HEK293 (cell line): ENCODE data around the gene FIP1L1.
A peak's percentile ranks its signal among the peaks of the same experiment; 100 is the strongest.

Source experiments
- GLIS2 ChIP-seq: fragments of 450-650 bp; formaldehyde crosslinking; IDR thresholded peaks from 2 replicates; pipeline ENCODE4 v1.5.1; 2016; ENCODE audit warnings: missing biosample characterization, missing genetic modification characterization
- IKZF3 ChIP-seq: fragments of 450-650 bp; IDR thresholded peaks from 2 replicates; pipeline ENCODE4 v1.5.0; 2018; ENCODE audit warnings: missing biosample characterization, mild to moderate bottlenecking, missing genetic modification characterization, moderate library complexity
- KLF16 ChIP-seq: fragments of 450-650 bp; formaldehyde crosslinking; IDR thresholded peaks from 2 replicates; pipeline ENCODE4 v1.5.1; 2017; ENCODE audit warnings: missing biosample characterization, missing genetic modification characterization
- KLF8 ChIP-seq: fragments of 450-650 bp; formaldehyde crosslinking; IDR thresholded peaks from 2 replicates; pipeline ENCODE4 v1.5.1; 2016; ENCODE audit warnings: missing biosample characterization, missing genetic modification characterization
- KLF9 ChIP-seq: fragments of 450-650 bp; formaldehyde crosslinking; IDR thresholded peaks from 2 replicates; pipeline ENCODE4 v1.5.1; 2016; ENCODE audit warnings: missing biosample characterization, missing genetic modification characterization, low read depth
- SP2 ChIP-seq: fragments of 450-650 bp; formaldehyde crosslinking; IDR thresholded peaks from 2 replicates; pipeline ENCODE4 v1.5.1; 2016; ENCODE audit warnings: missing biosample characterization, missing genetic modification characterization
- TCF7L2 ChIP-seq: IDR thresholded peaks from 2 replicates; pipeline ENCODE4 v1.6.1; 2011; ENCODE audit warnings: low read depth, mild to moderate bottlenecking, inconsistent platforms, low read length, moderate library complexity, borderline replicate concordance
- WT1 ChIP-seq: fragments of 450-650 bp; formaldehyde crosslinking; IDR thresholded peaks from 2 replicates; pipeline ENCODE4 v1.5.1; 2016; ENCODE audit warnings: missing biosample characterization, missing genetic modification characterization
- ZBTB17 ChIP-seq: fragments of 450-650 bp; formaldehyde crosslinking; IDR thresholded peaks from 2 replicates; pipeline ENCODE4 v1.5.1; 2016; ENCODE audit warnings: missing biosample characterization, missing genetic modification characterization
- ZBTB20 ChIP-seq: fragments of 450-650 bp; formaldehyde crosslinking; IDR thresholded peaks from 2 replicates; pipeline ENCODE4 v1.5.1; 2016; ENCODE audit warnings: missing biosample characterization, missing genetic modification characterization
- ZBTB26 ChIP-seq: fragments of 450-650 bp; formaldehyde crosslinking; optimal IDR thresholded peaks from 2 replicates; pipeline ENCODE3; 2016; ENCODE audit warnings: missing biosample characterization, mild to moderate bottlenecking, missing genetic modification characterization
- ZEB2 ChIP-seq: fragments of 450-650 bp; formaldehyde crosslinking; IDR thresholded peaks from 2 replicates; pipeline ENCODE4 v1.5.1; 2016; ENCODE audit warnings: missing biosample characterization, missing genetic modification characterization
- ZFP3 ChIP-seq: fragments of 450-650 bp; formaldehyde crosslinking; IDR thresholded peaks from 2 replicates; pipeline ENCODE4 v1.5.1; 2016; ENCODE audit warnings: low read depth, missing biosample characterization, missing genetic modification characterization
- ZFP37 ChIP-seq: fragments of 450-650 bp; formaldehyde crosslinking; IDR thresholded peaks from 2 replicates; pipeline ENCODE4 v1.5.1; 2016; ENCODE audit warnings: missing biosample characterization, missing genetic modification characterization
- ZNF169 ChIP-seq: fragments of 450-650 bp; formaldehyde crosslinking; IDR thresholded peaks from 2 replicates; pipeline ENCODE4 v1.5.1; 2016; ENCODE audit warnings: missing biosample characterization, missing genetic modification characterization
- ZNF184 ChIP-seq: fragments of 450-650 bp; IDR thresholded peaks from 2 replicates; pipeline ENCODE4 v1.5.1; 2018; ENCODE audit warnings: missing biosample characterization, mild to moderate bottlenecking, missing genetic modification characterization
- ZNF24 ChIP-seq: fragments of 450-650 bp; formaldehyde crosslinking; IDR thresholded peaks from 2 replicates; pipeline ENCODE4 v1.5.1; 2016; ENCODE audit warnings: missing biosample characterization, missing genetic modification characterization
- ZNF26 ChIP-seq: fragments of 450-650 bp; formaldehyde crosslinking; IDR thresholded peaks from 2 replicates; pipeline ENCODE4 v1.5.1; 2016; ENCODE audit warnings: missing biosample characterization, missing genetic modification characterization
- ZNF335 ChIP-seq: fragments of 450-650 bp; formaldehyde crosslinking; conservative IDR thresholded peaks from 2 replicates; pipeline ENCODE4 v1.5.1; 2016; ENCODE audit warnings: missing biosample characterization, missing genetic modification characterization
- ZNF394 ChIP-seq: fragments of 450-650 bp; formaldehyde crosslinking; IDR thresholded peaks from 2 replicates; pipeline ENCODE4 v1.5.1; 2016; ENCODE audit warnings: missing biosample characterization, missing genetic modification characterization, mild to moderate bottlenecking, moderate library complexity, borderline replicate concordance
- ZNF48 ChIP-seq: fragments of 450-650 bp; formaldehyde crosslinking; IDR thresholded peaks from 2 replicates; pipeline ENCODE4 v1.5.1; 2016; ENCODE audit warnings: missing biosample characterization, missing genetic modification characterization
- ZNF488 ChIP-seq: fragments of 450-650 bp; formaldehyde crosslinking; IDR thresholded peaks from 2 replicates; pipeline ENCODE4 v1.5.1; 2016; ENCODE audit warnings: missing biosample characterization, missing genetic modification characterization
- ZNF518A ChIP-seq: fragments of 450-650 bp; formaldehyde crosslinking; conservative IDR thresholded peaks from 2 replicates; pipeline ENCODE4 v1.5.1; 2016; ENCODE audit warnings: low read depth, missing biosample characterization, missing genetic modification characterization
- ZNF600 ChIP-seq: fragments of 450-650 bp; formaldehyde crosslinking; IDR thresholded peaks from 2 replicates; pipeline ENCODE4 v1.5.1; 2016; ENCODE audit warnings: missing biosample characterization, missing genetic modification characterization
- ZNF664 ChIP-seq: fragments of 450-650 bp; formaldehyde crosslinking; IDR thresholded peaks from 2 replicates; pipeline ENCODE4 v1.5.1; 2016; ENCODE audit warnings: missing biosample characterization, missing genetic modification characterization
- ZNF830 ChIP-seq: fragments of 450-650 bp; IDR thresholded peaks from 2 replicates; pipeline ENCODE4 v1.5.0; 2018; ENCODE audit warnings: missing biosample characterization, missing genetic modification characterization, low read depth, mild to moderate bottlenecking, moderate library complexity
- ZSCAN30 ChIP-seq: fragments of 450-650 bp; IDR thresholded peaks from 2 replicates; pipeline ENCODE4 v1.5.1; 2018; ENCODE audit warnings: missing biosample characterization, mild to moderate bottlenecking, missing genetic modification characterization, moderate library complexity
- TF ChIP-seq, protein P1 (sequence below): fragments of 450-650 bp; formaldehyde crosslinking; conservative IDR thresholded peaks from 2 replicates; pipeline ENCODE4 v1.5.1; 2016; ENCODE audit warnings: low read depth, missing biosample characterization, missing genetic modification characterization

FIP1L1 gene

GRCh38 chr4:53365486-53366300, 11.7 kb upstream of the FIP1L1 start, which contains the start of gene SCFD2 (continued):
- TF ChIP-seq TCF7L2 (peak; percentile 76), ZNF335 (tag by site-specific recombination) (peak; percentile 75), IKZF3 (peak; percentile 82), ZBTB20 (tag by site-specific recombination) (peak; percentile 14; the same call in 1 of the 2 replicates), ZNF169 (no peak), ZNF830 (tag by site-specific recombination) (no peak), ZSCAN30 (peak; percentile 12; the same call in 1 of the 2 replicates), ZNF518A (tag by site-specific recombination) (peak; percentile 55), ZNF600 (0 out of 2 replicates have a peak, but pooled peaks have one; percentile 50), ZEB2 (tag by site-specific recombination) (no peak), KLF9 (peak; percentile 81), ZNF24 (tag by site-specific recombination) (0 out of 2 replicates have a peak, but pooled peaks have one; percentile 17), GLIS2 (peak; percentile 59; the same call in 1 of the 2 replicates), ZBTB17 (tag by site-specific recombination) (peak; percentile 64; the same call in 1 of the 2 replicates), SP2 (tag by site-specific recombination) (peak; percentile 76), ZNF184 (no peak), KLF16 (tag by site-specific recombination) (peak; percentile 77), ZFP37 (0 out of 2 replicates have a peak, but pooled peaks have one; percentile 32), ZNF48 (tag by site-specific recombination) (no peak), ZNF394 (tag by site-specific recombination) (peak; percentile 86; the same call in 1 of the 2 replicates), KLF8 (0 out of 2 replicates have a peak, but pooled peaks have one; percentile 43), ZNF488 (tag by site-specific recombination) (no peak), ZBTB26 (tag by site-specific recombination) (peak; percentile 21), ZFP3 (tag by site-specific recombination) (no peak), ZNF26 (no peak), ZNF664 (tag by site-specific recombination) (peak; percentile 86), WT1 (tag by site-specific recombination) (no peak)
- TF ChIP-seq, protein P1, sequence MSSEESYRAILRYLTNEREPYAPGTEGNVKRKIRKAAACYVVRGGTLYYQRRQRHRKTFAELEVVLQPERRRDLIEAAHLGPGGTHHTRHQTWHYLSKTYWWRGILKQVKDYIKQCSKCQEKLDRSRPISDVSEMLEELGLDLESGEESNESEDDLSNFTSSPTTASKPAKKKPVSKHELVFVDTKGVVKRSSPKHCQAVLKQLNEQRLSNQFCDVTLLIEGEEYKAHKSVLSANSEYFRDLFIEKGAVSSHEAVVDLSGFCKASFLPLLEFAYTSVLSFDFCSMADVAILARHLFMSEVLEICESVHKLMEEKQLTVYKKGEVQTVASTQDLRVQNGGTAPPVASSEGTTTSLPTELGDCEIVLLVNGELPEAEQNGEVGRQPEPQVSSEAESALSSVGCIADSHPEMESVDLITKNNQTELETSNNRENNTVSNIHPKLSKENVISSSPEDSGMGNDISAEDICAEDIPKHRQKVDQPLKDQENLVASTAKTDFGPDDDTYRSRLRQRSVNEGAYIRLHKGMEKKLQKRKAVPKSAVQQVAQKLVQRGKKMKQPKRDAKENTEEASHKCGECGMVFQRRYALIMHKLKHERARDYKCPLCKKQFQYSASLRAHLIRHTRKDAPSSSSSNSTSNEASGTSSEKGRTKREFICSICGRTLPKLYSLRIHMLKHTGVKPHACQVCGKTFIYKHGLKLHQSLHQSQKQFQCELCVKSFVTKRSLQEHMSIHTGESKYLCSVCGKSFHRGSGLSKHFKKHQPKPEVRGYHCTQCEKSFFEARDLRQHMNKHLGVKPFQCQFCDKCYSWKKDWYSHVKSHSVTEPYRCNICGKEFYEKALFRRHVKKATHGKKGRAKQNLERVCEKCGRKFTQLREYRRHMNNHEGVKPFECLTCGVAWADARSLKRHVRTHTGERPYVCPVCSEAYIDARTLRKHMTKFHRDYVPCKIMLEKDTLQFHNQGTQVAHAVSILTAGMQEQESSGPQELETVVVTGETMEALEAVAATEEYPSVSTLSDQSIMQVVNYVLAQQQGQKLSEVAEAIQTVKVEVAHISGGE (tag by site-specific recombination) = peak; percentile 33
